GM12873 (cell line): ENCODE measurements around the gene GNAZ.

Experiments
- TF ChIP-seq, protein P1 (sequence below): IDR thresholded peaks from 2 replicates; pipeline ENCODE4 v1.5.1; 2012; ENCODE audit warnings: low read depth, mild to moderate bottlenecking, moderate library complexity, low read length, control low read depth; ENCODE audit not compliant: insufficient read depth; ENCODE audit errors: missing control alignments

Gene GNAZ

DNA sequence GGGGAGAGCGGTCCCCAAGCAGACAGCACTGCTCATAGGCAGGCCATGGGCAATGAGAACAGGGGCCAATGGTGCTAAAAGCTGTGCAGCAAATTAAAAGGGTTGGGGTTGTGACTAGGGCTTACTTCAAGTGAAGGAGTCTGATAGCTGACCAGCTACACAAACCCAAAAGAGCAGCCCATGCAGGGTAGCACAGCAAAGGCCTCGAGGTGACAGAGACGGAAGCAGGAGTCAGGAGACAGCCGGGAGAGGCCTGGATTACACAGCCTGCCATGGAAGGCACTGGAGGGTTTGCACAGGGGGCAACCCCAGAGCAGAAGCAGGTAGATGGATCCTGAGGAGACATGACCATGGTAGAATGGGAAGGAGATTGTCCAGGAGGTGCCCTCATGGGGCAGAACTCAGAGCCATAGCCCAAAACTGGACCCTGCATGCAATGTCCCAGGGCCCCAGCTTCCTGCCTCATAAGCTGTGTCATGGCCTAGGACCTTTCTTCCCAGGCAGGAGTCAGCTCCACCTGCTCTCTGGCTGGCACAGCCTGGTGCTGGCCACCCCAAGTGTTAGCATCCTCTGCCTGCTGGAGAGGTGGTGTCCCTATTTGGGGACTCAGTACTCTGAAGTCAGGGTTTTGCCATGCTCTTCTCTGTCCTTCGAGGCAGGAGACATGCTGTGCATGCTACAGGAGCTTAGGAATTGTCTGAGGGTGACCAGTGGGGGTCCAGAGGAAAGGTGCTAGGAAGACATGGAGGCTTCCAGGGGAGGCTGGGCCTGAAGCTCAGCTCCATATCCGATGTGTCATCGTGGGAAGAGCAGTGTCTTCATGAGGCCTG, 38.1 kb downstream of the GNAZ start:
- TF ChIP-seq, protein P1, sequence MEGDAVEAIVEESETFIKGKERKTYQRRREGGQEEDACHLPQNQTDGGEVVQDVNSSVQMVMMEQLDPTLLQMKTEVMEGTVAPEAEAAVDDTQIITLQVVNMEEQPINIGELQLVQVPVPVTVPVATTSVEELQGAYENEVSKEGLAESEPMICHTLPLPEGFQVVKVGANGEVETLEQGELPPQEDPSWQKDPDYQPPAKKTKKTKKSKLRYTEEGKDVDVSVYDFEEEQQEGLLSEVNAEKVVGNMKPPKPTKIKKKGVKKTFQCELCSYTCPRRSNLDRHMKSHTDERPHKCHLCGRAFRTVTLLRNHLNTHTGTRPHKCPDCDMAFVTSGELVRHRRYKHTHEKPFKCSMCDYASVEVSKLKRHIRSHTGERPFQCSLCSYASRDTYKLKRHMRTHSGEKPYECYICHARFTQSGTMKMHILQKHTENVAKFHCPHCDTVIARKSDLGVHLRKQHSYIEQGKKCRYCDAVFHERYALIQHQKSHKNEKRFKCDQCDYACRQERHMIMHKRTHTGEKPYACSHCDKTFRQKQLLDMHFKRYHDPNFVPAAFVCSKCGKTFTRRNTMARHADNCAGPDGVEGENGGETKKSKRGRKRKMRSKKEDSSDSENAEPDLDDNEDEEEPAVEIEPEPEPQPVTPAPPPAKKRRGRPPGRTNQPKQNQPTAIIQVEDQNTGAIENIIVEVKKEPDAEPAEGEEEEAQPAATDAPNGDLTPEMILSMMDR: no peak

DNA sequence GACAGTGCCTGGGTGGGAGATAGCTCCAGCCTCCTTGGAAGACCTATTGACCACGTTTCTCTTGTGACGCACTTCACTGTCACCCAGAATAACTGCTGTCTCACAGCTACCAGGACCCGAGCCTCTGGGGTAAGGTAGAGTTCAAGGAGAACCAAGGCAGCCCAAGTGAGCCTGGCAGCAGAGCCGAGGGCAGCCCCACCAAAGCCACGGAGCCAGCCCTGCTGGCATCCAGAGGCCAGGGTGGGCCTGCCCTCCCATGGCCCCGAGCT, 38.7 kb downstream of the GNAZ start:
- TF ChIP-seq, protein P1: no peak

DNA sequence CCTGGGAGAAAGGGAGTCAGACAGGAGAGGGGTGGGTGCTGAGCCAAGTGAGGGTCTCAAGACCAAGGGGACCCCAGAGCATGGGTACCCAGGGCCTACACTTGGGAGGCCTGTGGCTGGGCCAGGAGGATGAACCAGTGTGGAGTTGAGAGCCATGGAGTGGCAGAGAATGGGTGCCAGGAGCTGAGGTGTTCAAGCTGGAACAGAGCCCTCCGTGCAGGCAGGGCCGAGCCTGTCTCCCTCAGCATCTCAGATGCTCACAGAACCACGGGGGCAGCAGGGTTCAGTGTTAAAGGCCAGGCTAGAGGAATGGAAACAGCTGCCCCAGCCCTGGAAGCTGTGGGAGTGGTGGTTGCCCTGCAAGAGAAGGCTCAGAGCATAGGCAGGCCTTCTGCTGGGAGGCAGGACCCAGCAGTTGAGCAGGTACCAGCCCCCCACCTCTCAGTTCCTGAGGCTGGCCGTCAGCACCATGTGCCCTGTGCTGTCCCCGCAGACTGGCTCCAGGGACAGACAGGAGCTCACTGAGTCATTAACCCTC, 39.2 kb downstream of the GNAZ start:
- TF ChIP-seq, protein P1: no peak

DNA sequence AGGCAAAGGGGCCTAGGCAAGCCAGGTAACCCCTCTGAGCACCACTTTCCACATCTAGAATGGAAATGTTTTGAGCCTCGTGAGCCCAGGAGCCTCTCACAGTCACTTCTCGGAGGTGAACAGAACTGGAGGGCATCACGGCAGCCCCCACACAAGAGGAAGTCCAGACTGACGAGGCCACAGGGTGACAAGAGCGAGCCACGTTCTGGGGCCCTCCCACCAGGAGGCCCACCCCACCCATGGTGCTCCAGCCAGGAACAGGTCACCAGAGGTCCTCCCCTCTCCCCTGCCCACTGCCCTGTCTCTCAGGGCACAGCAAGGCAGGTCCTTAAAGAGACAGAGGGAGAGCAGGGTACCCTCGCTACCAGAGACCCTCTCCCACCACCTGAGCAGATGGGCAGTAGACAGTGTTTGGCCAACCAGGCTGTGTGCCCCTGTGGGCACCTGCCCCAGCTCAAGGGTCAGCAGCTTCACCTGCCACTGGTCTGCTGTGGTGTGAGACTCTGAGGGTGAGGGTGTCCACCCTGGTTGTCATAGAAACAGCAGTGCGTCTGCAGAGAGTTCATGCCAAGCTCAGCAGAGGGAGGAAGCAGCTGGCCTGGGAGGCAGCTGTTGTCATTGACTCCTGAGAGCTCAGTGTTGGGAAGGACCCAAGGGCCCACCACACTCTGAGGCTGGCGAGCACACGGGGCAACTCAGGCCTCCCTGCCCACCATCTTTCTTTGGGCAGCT, 40.0 kb downstream of the GNAZ start:
- TF ChIP-seq, protein P1: no peak

DNA sequence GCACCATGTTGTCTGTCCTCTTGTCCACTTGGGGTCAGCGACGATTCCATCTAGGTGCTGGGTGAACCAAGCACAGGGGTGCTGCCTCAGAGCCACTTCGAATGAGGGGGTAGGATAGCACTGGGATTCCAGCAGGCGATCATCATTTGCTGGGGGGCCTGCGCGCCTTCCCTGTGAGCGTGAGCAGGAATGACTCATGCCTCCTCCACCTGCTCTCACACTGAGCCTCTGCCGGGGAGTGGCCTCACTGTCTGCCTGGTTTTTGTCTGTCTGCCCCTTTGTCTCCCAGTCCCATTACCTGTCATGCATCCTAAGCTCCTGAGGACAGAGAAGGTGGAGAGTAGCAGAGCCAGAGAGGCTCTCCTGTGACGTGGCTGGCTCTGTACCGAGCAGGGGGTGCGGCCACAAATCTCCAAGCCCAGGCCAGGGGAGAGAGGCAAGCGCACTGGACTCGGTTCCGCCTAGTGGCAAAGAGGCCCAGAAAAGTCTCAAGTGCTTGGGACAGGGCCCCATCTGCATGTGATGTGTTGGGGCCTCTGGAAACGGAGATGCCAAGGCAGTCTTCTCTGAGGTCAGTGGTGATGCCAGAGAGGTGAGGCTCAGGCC, 40.7 kb downstream of the GNAZ start:
- TF ChIP-seq, protein P1: no peak

DNA sequence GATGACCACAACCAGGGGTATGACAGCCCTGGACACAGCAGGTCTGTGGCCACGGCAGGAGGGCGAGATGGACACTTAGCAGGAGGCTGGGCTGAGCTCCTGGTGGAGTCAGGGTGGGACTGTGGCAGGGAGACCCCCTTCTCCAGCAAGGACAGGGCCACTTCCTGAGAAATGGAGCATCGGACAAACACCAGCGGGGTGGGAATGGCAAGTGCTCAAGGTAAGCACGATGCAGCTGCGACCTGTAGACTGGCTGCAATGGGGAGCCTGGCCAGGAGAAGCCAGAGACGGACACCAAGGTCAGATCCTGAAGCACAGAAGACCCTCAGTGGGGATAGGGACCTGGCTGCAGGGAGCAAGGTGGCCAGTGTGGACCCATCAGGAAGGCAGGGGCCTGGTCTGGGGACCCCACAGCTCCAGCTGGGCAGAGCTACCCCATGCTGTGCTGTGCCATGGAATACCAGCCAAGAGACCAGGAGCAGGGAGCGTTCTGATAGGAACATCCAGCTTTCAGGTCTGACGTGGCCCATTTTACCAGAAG, 42.2 kb downstream of the GNAZ start:
- TF ChIP-seq, protein P1: no peak
